SU-DHL-6 (cell line): Measurements from ENCODE around the gene RASSF5.
"Not testable (repeated sequence)": the region's sequence is repeated elsewhere in the genome, so short reads cannot be mapped to it uniquely, and the experiment has no call there.

ENCODE experiments used
- EZH2phosphoT487 ChIP-seq: fragments of 200-600 bp; sonication (generic), shearing (Covaris generic); conservative IDR thresholded peaks from 2 replicates; pipeline ENCODE4 v1.6.1; 2018; ENCODE audit warnings: mild to moderate bottlenecking, antibody characterized with exemption, low read length, moderate library complexity, mixed read lengths
- TF ChIP-seq, protein P1 (sequence below): fragments of 200-600 bp; sonication (generic); IDR thresholded peaks from one replicate; pipeline ENCODE4 v1.5.1; 2017; ENCODE audit warnings: antibody characterized with exemption, mild to moderate bottlenecking, low read length, moderate library complexity; ENCODE audit not compliant: insufficient read depth, poor library complexity, severe bottlenecking

GRCh38 chr1:206626396-206626795, 119.1 kb downstream of the RASSF5 start:
- TF ChIP-seq, protein P1, sequence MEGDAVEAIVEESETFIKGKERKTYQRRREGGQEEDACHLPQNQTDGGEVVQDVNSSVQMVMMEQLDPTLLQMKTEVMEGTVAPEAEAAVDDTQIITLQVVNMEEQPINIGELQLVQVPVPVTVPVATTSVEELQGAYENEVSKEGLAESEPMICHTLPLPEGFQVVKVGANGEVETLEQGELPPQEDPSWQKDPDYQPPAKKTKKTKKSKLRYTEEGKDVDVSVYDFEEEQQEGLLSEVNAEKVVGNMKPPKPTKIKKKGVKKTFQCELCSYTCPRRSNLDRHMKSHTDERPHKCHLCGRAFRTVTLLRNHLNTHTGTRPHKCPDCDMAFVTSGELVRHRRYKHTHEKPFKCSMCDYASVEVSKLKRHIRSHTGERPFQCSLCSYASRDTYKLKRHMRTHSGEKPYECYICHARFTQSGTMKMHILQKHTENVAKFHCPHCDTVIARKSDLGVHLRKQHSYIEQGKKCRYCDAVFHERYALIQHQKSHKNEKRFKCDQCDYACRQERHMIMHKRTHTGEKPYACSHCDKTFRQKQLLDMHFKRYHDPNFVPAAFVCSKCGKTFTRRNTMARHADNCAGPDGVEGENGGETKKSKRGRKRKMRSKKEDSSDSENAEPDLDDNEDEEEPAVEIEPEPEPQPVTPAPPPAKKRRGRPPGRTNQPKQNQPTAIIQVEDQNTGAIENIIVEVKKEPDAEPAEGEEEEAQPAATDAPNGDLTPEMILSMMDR = not testable (repeated sequence)
- TF ChIP-seq EZH2phosphoT487 = not testable (repeated sequence)
